WERI-Rb-1 (cell line): Measurements from ENCODE around the gene C2.
"Not testable (repeated sequence)": the region's sequence is repeated elsewhere in the genome, so short reads cannot be mapped to it uniquely, and the experiment has no call there.

ENCODE experiments used
- DNase-seq: peaks from one replicate; pipeline ENCODE4 v3.0.0-alpha.2; 2020
- H3K27ac ChIP-seq: fragments of 250-450 bp; sonication (Bioruptor Pico); 2 replicates; pipeline ENCODE4 v1.5.1; 2020; ENCODE audit warnings: mild to moderate bottlenecking, moderate library complexity
- H3K27me3 ChIP-seq: fragments of 250-450 bp; sonication (Bioruptor Pico); 2 replicates; pipeline ENCODE4 v1.5.1; 2021; ENCODE audit warnings: mild to moderate bottlenecking, low read depth, moderate library complexity; ENCODE audit not compliant: insufficient read depth, severe bottlenecking
- H3K36me3 ChIP-seq: fragments of 250-450 bp; sonication (Bioruptor Pico); 2 replicates; pipeline ENCODE4 v1.5.1; 2020; ENCODE audit warnings: mild to moderate bottlenecking, moderate library complexity
- H3K4me3 ChIP-seq: 2 replicates; pipeline ENCODE4 v1.5.1; 2011; ENCODE audit warnings: low read depth, mild to moderate bottlenecking, control low read depth, low read length
- H3K9me3 ChIP-seq: fragments of 250-450 bp; sonication (Bioruptor Pico); 2 replicates; pipeline ENCODE4 v1.5.1; 2021; ENCODE audit warnings: mild to moderate bottlenecking, moderate library complexity; ENCODE audit not compliant: severe bottlenecking
- TF ChIP-seq, protein P1 (sequence below): IDR thresholded peaks from 2 replicates; pipeline ENCODE4 v1.5.1; 2011; ENCODE audit warnings: low read depth, mild to moderate bottlenecking, control low read depth, inconsistent platforms, low read length

The C2 gene

GRCh38 chr6:31970604-31971271, 43.2 kb downstream of the C2 start:
- H3K4me3 ChIP-seq, result peak overlapping the region; percentile 65
- H3K27me3 ChIP-seq, result no peaks in the 10 kb centered on the region
- TF ChIP-seq, protein P1, sequence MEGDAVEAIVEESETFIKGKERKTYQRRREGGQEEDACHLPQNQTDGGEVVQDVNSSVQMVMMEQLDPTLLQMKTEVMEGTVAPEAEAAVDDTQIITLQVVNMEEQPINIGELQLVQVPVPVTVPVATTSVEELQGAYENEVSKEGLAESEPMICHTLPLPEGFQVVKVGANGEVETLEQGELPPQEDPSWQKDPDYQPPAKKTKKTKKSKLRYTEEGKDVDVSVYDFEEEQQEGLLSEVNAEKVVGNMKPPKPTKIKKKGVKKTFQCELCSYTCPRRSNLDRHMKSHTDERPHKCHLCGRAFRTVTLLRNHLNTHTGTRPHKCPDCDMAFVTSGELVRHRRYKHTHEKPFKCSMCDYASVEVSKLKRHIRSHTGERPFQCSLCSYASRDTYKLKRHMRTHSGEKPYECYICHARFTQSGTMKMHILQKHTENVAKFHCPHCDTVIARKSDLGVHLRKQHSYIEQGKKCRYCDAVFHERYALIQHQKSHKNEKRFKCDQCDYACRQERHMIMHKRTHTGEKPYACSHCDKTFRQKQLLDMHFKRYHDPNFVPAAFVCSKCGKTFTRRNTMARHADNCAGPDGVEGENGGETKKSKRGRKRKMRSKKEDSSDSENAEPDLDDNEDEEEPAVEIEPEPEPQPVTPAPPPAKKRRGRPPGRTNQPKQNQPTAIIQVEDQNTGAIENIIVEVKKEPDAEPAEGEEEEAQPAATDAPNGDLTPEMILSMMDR, result no peak
- peak overlapping the region; percentile 98 for H3K27ac ChIP-seq
- no peaks in the 10 kb centered on the region for H3K9me3 ChIP-seq
- DNase-seq, result no peak
- peaks cover 61% of the 10 kb centered on the region for H3K36me3 ChIP-seq

GRCh38 chr6:31971279-31971992, 43.9 kb downstream of the C2 start:
- Histone ChIP-seq H3K9me3 (no peaks in the 10 kb centered on the region), H3K27ac (peak overlapping the region; percentile 98), H3K27me3 (no peaks in the 10 kb centered on the region), H3K4me3 (peak overlapping the region; percentile 65), H3K36me3 (peaks cover 54% of the 10 kb centered on the region)
- peak; percentile 40 for DNase-seq
- TF ChIP-seq, protein P1, result no peak

DNA sequence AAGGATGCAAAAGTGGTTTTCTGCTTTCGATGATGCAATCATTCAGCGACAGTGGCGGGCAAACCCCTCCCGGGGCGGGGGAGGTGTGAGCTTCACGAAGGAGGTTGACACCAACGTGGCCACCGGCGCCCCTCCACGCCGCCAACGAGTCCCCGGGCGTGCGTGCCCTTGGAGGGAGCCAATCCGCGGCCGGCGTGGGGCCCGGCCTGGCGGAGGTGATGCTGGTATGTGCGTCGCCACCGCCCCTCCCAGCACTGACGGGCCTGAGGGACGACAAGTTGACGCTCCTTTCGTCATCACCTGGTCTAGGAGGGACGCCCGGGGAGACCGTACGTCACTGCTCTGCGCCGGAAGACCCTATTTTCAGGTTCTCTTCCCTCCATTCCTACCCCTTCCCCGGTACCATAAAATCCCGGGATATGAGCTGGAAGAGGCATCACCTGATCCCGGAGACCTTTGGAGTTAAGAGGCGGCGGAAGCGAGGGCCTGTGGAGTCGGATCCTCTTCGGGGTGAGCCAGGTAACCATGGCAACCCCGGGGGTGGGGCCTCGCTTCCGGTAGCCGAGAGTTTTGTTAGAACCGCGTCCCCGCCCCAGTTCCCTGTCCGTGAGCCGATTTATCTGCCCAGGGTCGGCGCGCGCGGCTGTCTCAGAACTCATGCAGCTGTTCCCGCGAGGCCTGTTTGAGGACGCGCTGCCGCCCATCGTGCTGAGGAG, 44.6 kb downstream of the C2 start, which contains the start of gene DXO:
TSS of gene DXO (minus strand) at position 146 of the 716 bp plus-strand sequence. CDS start 463 bp downstream, outside the sequence.
- H3K9me3 ChIP-seq, result peaks cover 5% of the 10 kb centered on the region
- peak within 1 kb of the TSS; percentile 65 for H3K4me3 ChIP-seq
- TF ChIP-seq, protein P1, result no peak
- H3K36me3 ChIP-seq, result peaks cover 46% of the 10 kb centered on the region
- H3K27ac ChIP-seq, result peak within 1 kb of the TSS; percentile 98
- DNase-seq, result peak; percentile 100
- no peaks in the 10 kb centered on the region for H3K27me3 ChIP-seq

- H3K36me3 ChIP-seq, result peaks cover 40% of the 10 kb centered on the region
Observed at GRCh38 chr6:31972709-31973350, 45.3 kb downstream of the C2 start.

GRCh38 chr6:31976065-31976464, 48.5 kb downstream of the C2 start:
- H3K27me3 ChIP-seq, H3K4me3 ChIP-seq, DNase-seq, H3K9me3 ChIP-seq, H3K27ac ChIP-seq: not testable (repeated sequence)
- peaks cover 21% of the 10 kb centered on the region for H3K36me3 ChIP-seq

More at GRCh38 chr6:31972709-31973350, 45.3 kb downstream of the C2 start:
- TF ChIP-seq, protein P1, result no peak
- Histone ChIP-seq H3K27me3 (no peaks in the 10 kb centered on the region), H3K4me3 (peak overlapping the region; percentile 65), H3K9me3 (peaks cover 5% of the 10 kb centered on the region), H3K27ac (peak overlapping the region; percentile 98)
- DNase-seq, result no peak
